ES-I3 (cell line): Measurements from ENCODE around the gene DCBLD2.
"Not testable (repeated sequence)": the region's sequence is repeated elsewhere in the genome, so short reads cannot be mapped to it uniquely, and the experiment has no call there.

Experiments
- H3K36me3 ChIP-seq: 2 replicates; pipeline ENCODE4 v1.6.1; 2013; ENCODE audit warnings: mild to moderate bottlenecking, low read length, control low read depth, moderate library complexity; ENCODE audit not compliant: insufficient read depth
- H3K4me1 ChIP-seq: 2 replicates; pipeline ENCODE4 v1.6.1; 2013; ENCODE audit warnings: mild to moderate bottlenecking, control low read depth, low read length; ENCODE audit not compliant: insufficient read depth
- H3K9ac ChIP-seq: 2 replicates; pipeline ENCODE4 v1.6.1; 2013; ENCODE audit warnings: low read depth, mild to moderate bottlenecking, low read length, moderate library complexity
- H3K9me3 ChIP-seq: 2 replicates; pipeline ENCODE4 v1.6.1; 2013; ENCODE audit warnings: mild to moderate bottlenecking, low read length, moderate library complexity; ENCODE audit not compliant: control insufficient read depth, insufficient read depth

DCBLD2 gene

GRCh38 chr3:98877132-98877531 is 24.4 kb downstream of the DCBLD2 start:
- Histone ChIP-seq H3K4me1 (no peaks in the 10 kb centered on the region), H3K9ac (no peak overlapping the region), H3K9me3 (0 out of 2 replicates have a peak, but pooled peaks cover 2% of the 10 kb centered on the region), H3K36me3 (no peaks in the 10 kb centered on the region)

GRCh38 chr3:98875535-98875934 is 26.0 kb downstream of the DCBLD2 start:
- no peak overlapping the region for H3K9ac ChIP-seq
- H3K9me3 ChIP-seq = 0 out of 2 replicates have a peak, but pooled peaks cover 2% of the 10 kb centered on the region
- H3K36me3 ChIP-seq = no peaks in the 10 kb centered on the region
- H3K4me1 ChIP-seq = no peaks in the 10 kb centered on the region

- Histone ChIP-seq H3K4me1 (no peaks in the 10 kb centered on the region), H3K36me3 (no peaks in the 10 kb centered on the region), H3K9me3 (0 out of 2 replicates have a peak, but pooled peaks cover 2% of the 10 kb centered on the region), H3K9ac (no peak overlapping the region)
Measured at GRCh38 chr3:98874602-98875249, 26.8 kb downstream of the DCBLD2 start.

GRCh38 chr3:98869391-98869790 is 32.1 kb downstream of the DCBLD2 start:
- no peak overlapping the region for H3K9ac ChIP-seq
- H3K4me1 ChIP-seq = no peaks in the 10 kb centered on the region
- H3K9me3 ChIP-seq = 0 out of 2 replicates have a peak, but pooled peaks cover 2% of the 10 kb centered on the region
- no peaks in the 10 kb centered on the region for H3K36me3 ChIP-seq

GRCh38 chr3:98857971-98858370 is 43.5 kb downstream of the DCBLD2 start:
- H3K36me3 ChIP-seq, H3K9me3 ChIP-seq, H3K4me1 ChIP-seq, H3K9ac ChIP-seq: not testable (repeated sequence)

GRCh38 chr3:98857258-98857657 is 44.2 kb downstream of the DCBLD2 start:
- H3K9ac ChIP-seq, H3K36me3 ChIP-seq, H3K4me1 ChIP-seq, H3K9me3 ChIP-seq: not testable (repeated sequence)

- H3K9me3 ChIP-seq = no peaks in the 10 kb centered on the region
- H3K4me1 ChIP-seq = no peaks in the 10 kb centered on the region
- H3K36me3 ChIP-seq = peaks cover 4% of the 10 kb centered on the region; the same call in 1 of the 2 replicates
- H3K9ac ChIP-seq = no peak overlapping the region
Measured at GRCh38 chr3:98856724-98857123, 44.8 kb downstream of the DCBLD2 start.

- no peak overlapping the region for H3K9ac ChIP-seq
- H3K36me3 ChIP-seq = peaks cover 4% of the 10 kb centered on the region; the same call in 1 of the 2 replicates
- H3K4me1 ChIP-seq = no peaks in the 10 kb centered on the region
- no peaks in the 10 kb centered on the region for H3K9me3 ChIP-seq
Measured at GRCh38 chr3:98855806-98856400, 45.6 kb downstream of the DCBLD2 start.

GRCh38 chr3:98848108-98848507 is 53.4 kb downstream of the DCBLD2 start:
- Histone ChIP-seq H3K9ac (no peak overlapping the region), H3K4me1 (no peaks in the 10 kb centered on the region), H3K9me3 (no peaks in the 10 kb centered on the region), H3K36me3 (no peaks in the 10 kb centered on the region; the same call in 1 of the 2 replicates)

- Histone ChIP-seq H3K9ac (no peak overlapping the region), H3K36me3 (no peaks in the 10 kb centered on the region; the same call in 1 of the 2 replicates), H3K9me3 (no peaks in the 10 kb centered on the region), H3K4me1 (no peaks in the 10 kb centered on the region)
Measured at GRCh38 chr3:98846101-98846500, 55.4 kb downstream of the DCBLD2 start.

- Histone ChIP-seq H3K9me3 (peaks cover 2% of the 10 kb centered on the region; the same call in 1 of the 2 replicates), H3K36me3 (peaks cover 2% of the 10 kb centered on the region; the same call in 1 of the 2 replicates), H3K9ac (no peak overlapping the region), H3K4me1 (no peaks in the 10 kb centered on the region)
Measured at GRCh38 chr3:98843266-98843959, 58.1 kb downstream of the DCBLD2 start.

GRCh38 chr3:98839846-98840245 is 61.6 kb downstream of the DCBLD2 start:
- peaks cover 2% of the 10 kb centered on the region; the same call in 1 of the 2 replicates for H3K9me3 ChIP-seq
- H3K4me1 ChIP-seq = no peaks in the 10 kb centered on the region
- H3K9ac ChIP-seq = no peak overlapping the region
- H3K36me3 ChIP-seq = peaks cover 2% of the 10 kb centered on the region; the same call in 1 of the 2 replicates

- H3K9me3 ChIP-seq = peaks cover 12% of the 10 kb centered on the region; the same call in 1 of the 2 replicates
- H3K9ac ChIP-seq, H3K36me3 ChIP-seq, H3K4me1 ChIP-seq: not testable (repeated sequence)
Measured at GRCh38 chr3:98831060-98831459, 70.4 kb downstream of the DCBLD2 start.

- Histone ChIP-seq H3K4me1 (no peaks in the 10 kb centered on the region), H3K9me3 (peaks cover 12% of the 10 kb centered on the region; the same call in 1 of the 2 replicates), H3K9ac (no peak overlapping the region), H3K36me3 (no peaks in the 10 kb centered on the region)
Measured at GRCh38 chr3:98829246-98829832, 72.2 kb downstream of the DCBLD2 start.
